NOMO-1 treated with dmso at 0.1 percent for 144 hours (cell line): ENCODE results near the gene HS3ST2.
"Not testable (repeated sequence)": the region's sequence is repeated elsewhere in the genome, so short reads cannot be mapped to it uniquely, and the experiment has no call there.

Experiments used
- DNase-seq: peaks from one replicate; lab custom pipeline; 2025; ENCODE audit not compliant: unreplicated experiment; lab: John Stamatoyannopoulos, UW

The HS3ST2 gene

DNA sequence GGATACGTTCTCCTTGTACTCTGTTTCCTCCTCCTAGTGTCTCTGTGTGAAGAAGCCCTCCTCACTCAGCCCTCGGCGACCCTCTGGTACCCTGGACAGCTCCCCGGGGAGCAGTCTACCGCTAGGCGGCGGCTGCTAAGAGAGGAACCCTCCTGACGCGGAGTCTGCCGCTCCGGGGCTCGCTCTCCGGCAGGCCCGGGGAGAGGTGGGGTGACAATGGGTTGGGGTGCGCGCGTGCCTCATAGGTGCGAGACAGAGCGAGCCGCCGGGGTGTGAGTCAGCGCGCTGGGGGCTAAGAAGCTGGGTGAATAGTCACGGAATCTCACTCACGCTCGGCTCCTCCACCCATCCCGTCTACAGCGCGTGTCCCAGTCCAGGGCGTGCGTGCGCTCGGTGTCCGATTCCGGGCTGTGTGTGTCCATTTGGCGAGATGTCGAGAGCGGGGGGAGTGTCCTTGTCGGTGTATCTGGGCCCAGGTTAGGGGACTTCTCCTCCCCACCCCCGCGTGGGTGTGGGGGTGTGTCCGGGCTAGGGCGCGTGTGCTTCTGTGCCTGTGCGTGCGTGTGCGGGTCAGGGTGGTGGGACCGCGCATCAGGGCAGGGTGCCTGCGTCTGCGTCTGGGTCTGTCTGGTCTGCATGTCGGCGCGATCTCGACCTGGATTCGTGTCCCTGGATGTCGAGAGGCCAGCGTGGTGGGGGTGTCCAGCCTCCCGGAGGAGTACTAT is 577 bp upstream of the HS3ST2 start:
- no peak for DNase-seq

DNA sequence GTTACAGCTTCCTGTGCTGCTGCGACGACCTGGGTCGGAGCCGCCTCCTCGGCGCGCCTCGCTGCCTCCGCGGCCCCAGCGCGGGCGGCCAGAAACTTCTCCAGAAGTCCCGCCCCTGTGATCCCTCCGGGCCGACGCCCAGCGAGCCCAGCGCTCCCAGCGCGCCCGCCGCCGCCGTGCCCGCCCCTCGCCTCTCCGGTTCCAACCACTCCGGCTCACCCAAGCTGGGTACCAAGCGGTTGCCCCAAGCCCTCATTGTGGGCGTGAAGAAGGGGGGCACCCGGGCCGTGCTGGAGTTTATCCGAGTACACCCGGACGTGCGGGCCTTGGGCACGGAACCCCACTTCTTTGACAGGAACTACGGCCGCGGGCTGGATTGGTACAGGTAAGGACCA is 746 bp downstream of the HS3ST2 start:
- DNase-seq, result no peak

DNA sequence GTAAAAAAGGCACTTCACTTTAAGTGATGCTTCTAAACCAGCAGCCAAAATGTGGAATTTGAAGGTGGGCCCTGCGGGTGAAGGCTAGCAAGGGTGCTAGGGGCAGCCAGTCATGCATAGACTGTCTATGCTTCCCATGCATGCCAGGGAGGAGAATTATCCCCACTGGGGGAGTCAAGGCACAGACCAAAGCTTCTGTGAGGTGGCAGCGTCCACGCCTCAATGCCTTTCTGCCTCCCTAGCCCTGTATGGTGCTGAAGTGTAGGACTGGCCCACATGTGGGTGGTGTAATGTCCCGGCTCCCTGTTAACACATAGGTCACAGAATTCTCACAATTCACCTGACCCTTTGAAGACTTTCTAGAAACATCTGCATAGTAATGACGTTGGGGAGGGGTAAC is 1.9 kb downstream of the HS3ST2 start:
- no peak for DNase-seq

DNA sequence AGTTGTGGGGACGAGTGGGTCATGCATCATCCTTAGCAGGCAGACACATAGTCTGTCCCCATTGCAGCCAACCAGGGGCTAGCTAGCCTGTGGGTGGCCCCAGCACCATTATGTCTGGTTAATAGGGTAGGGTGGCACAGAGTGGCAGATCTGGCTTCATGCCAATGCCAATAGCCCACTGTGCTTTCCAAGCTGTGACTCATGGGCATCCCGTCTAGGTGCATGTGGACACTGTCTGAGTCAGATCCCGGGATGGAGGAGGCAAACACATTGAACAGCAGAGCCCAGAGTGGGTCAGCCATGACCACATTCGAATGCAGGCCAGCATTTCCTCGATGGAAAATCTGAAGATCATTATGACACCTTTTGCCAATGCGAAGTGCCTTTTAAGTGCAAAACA is 2.5 kb downstream of the HS3ST2 start:
- no peak for DNase-seq

DNA sequence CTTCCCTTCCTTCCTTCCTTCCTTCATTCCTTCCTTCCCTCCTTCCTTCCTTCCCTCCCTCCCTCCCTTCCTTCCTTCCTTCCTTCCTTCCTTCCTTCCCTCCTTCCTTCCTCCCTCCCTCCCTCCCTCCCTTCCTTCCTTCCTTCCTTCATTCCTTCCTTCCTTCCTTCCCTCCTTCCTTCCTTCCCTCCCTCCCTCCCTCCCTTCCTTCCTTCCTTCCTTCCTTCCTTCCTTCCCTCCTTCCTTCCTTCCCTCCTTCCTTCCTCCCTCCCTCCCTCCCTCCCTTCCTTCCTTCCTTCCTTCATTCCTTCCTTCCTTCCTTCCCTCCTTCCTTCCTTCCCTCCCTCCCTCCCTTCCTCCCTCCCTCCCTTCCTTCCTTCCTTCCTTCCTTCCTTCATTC is 4.8 kb downstream of the HS3ST2 start:
- not testable (repeated sequence) for DNase-seq

DNA sequence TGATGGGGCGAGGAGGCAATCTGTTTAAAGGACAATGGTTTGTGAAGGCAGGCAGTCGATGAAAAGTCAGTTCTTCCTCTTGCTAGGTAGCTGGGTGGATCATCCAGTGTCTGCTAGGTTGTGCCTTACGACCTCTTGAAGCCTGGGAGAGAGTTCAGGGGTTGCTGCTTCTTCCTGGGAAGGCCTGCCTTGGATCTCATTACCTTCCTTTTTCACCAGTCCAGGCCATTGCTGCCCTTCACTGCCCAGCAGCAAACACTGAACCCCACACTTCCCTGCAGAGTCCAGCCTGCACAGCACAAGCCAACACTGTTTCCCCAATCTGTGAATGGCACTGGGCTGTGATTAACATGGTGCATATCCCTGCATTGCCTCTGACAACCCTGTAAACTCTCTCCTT is 24.7 kb downstream of the HS3ST2 start:
- DNase-seq, result no peak

DNA sequence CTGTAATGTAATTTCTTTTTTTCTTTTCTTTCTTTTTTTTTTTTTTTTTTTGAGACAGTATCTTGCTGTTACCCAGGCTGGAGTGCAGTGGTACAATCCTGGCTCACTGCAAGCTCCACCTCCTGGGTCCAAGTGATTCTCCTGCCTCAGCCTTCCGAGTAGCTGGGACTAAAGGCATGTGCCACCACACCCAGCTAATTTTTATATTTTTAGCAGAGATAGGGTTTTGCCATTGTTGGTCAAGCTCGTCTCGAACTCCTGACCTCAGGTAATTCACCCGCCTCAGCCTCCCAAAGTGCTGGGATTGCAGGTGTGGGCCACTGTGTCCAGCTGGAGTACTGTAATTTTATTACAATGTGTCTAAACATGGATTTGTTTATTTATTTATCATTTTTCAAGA is 28.1 kb downstream of the HS3ST2 start:
- not testable (repeated sequence) for DNase-seq

DNA sequence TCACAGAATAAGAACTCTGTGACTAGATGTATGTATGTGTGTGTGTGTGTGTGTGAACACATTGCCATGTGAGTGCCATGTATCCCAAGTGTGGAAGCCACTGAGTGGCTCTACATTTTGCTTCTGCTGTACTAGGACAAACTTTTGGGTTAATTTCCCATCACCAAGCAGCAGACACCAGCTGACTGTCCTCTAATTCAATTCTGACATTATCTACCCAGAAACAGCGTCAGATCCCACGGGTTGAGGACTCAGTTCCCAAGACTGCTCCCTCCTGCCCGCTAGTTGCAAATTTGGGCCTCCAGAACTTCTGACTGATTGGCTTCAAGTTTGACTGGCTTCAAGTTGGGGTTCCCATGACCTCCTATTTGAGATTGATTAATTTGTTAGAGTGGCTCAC is 29.2 kb downstream of the HS3ST2 start:
- no peak for DNase-seq

DNA sequence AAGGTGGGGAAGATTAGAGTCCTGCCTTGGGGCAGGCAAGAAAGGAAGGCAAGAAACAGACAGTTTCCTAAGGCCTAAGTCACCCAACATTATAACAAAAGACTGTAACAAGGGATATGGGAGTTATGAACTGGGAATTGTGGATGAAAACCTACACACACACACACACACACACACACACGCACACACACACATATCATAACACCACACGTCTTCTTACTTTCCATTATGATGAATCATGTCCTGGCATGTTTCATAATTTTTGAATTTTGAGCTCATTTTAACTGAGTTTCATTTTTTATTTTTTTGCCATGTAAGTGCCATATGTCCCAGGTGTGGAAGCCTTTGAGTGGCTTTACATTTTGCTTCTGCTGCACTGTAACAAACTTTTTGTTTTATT is 29.9 kb downstream of the HS3ST2 start:
- no peak for DNase-seq

DNA sequence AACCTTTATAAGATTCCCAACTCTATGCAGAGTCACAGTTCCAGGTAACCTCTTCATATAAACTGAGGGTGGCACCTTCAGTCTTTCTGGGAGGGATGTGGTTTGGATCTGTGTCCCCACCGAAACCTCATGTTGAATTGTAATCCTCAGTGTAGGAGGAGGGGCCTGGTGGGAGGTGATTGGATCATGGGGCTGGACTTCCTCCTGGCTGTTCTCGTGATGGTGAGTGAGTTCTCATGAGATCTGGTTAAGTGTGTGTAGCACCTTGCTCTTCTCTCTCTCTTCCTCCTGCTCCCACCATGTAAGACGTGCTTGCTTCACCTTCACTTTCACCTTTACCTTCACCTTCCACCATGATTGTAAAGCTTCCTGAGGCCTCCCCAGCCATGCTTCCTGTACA is 30.5 kb downstream of the HS3ST2 start:
- DNase-seq, result no peak

DNA sequence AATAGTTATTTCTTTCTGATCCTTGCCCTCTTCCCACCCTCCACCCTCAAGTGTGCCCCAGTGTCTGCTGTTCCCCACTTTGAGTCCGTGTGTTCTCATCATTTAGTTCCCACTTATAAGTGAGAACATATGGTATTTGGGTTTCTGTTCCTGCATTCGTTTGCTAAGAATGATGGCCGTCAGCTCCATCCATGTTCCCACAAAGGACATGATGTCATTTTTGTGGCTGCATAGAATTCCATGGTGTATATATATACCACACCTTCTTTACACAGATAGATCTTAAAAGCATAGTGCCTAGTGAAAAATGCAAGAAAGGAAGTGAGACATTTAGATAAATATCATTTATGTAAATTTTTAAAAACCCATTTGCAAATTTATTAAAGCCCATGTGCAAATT is 33.1 kb downstream of the HS3ST2 start:
- DNase-seq, result no peak

DNA sequence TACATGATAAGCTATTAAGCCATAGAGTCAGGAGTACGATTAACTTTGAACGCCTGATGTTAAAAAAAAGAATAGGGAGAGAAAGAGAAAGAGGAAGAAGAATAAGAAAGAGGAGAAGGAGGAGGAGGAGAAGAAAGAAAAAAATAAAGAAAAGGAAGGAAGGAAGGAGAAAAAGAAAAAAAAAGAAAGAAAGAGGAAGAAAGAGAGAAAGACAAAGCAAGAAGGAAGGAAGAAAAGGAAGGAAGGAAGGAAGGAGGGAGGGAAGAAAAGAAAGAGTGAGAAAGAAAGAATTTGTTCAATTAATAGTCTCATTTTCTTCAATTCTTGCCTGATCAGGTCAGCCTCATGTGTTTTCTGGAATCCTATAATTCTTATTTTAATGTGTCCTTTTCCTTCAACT is 33.7 kb downstream of the HS3ST2 start:
- no peak for DNase-seq

DNA sequence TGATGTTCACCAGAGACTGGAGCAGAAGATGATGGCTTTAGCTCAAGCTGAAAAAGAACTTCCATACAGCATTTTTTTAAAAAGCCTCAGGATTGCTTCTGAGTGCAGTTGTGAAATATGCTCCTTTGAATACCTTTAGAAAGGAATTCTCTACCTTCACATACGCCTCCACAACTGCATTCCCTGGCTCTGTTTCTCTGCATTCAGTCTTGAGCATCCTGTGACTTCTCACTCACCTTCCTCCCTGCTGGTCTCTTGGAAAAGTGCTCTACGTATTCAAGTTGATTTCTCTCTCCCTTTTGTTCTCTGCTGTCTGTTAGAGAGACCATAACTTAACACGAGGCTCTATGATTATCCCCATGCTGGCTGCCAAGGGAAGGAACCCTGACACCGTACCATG is 34.5 kb downstream of the HS3ST2 start:
- no peak for DNase-seq

DNA sequence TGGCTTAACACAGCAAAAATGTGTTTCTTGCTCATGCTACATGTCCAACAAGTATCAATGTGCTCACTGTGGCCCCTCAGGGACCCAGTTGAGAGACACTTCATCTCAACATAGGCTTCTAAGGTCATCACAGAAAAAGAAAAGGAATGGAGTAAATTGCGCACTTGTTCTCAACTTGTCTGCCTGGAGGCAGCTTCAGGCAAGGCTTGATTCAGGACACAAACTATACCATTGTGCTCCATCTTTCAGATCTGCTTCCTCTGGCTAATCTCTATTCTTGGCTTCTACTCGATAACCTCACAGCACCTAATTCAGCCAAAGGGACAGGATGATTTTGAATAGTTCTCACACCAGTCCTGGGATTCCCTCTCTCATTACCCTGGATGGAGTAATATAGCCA is 35.6 kb downstream of the HS3ST2 start:
- DNase-seq, result no peak

DNA sequence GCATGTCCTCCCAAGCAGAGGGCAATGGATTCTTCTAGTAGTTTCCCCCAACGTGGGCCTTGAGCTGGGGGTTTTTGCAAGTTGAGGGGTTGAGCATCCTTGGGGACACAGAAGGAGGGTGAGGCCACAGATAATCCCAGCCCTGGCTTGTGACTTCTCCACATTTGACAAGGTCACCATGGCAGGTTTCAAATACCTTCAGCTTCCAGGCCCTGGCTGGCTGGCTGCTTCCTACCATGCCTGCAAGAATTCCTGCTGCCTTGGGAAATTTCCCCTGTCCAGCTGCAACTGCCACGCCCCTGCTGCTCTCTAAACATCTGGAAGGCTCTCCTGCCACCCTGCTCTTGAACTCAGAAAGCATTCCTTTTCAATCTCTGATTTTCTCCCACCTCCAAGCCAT is 41.3 kb downstream of the HS3ST2 start:
- DNase-seq, result no peak

DNA sequence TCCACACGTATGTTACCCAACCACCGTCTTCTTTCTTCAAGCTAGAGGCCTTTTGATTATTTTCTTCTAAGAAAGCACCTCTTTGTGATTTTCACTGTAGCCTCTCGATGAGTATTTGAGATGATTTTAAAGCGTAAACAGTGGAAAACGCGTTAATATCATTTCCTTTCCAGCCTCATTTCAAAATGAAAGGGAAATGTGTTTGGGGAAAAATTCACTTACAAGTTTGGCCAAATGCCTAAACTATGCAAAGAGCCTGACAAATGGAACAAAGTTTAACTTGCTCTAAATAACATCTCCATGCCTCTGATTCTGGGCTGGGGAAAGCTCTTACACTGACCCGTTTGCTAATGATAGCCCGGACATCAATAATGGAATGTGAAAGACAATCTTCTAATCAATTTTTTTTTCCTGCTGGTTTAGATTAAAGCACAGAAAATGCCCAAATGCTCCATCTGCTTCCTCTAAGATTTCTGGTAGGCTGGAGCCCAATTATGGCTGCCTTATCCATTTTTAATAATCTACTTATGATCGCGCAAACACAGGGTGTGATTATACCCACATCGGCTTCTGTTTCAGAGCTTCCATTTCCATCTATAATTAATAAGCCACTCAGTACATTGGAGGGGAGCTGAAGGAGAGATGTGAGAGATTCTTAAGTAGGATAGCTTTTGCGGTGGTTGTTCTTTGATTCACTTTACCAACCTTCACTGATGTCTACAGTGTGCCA is 43.5 kb downstream of the HS3ST2 start:
- no peak for DNase-seq

DNA sequence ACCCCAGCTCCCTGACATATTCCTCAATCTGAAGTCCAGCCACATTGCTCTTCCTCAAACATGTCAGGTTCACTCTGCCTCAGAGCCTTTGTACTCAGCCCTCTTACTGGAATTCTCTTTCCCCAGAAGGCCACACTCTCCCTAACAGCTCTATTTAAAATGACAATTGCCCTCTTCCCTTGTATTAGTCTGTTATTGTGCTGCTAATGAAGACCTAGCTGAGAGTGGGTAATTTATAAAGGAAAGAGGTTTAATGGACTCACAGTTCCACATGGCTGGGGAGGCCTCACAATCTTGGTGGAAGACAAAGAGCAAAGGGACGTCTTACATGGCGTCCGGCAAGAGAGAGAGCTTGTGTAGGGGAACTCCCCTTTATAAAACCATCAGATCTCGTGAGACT is 46.0 kb downstream of the HS3ST2 start:
- DNase-seq, result no peak

DNA sequence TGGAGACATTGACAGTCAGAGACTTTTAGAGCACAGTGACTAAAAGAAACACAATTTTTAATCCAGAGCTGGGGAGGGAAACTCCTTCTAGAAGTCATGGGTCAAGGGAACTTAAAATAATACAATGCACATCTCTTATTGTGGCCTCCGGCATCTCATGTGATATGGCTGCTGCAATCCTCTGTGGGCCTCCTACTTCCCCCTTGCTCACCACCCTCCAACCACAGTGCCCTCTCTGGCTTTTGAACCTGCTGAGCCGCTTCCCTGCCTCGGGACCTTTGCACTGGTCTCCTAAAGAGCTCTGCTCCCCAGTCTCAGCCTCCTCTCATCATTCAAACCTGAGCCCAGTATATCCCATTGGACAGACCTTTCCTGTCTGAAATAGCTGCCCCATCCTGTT is 47.6 kb downstream of the HS3ST2 start:
- DNase-seq, result no peak

DNA sequence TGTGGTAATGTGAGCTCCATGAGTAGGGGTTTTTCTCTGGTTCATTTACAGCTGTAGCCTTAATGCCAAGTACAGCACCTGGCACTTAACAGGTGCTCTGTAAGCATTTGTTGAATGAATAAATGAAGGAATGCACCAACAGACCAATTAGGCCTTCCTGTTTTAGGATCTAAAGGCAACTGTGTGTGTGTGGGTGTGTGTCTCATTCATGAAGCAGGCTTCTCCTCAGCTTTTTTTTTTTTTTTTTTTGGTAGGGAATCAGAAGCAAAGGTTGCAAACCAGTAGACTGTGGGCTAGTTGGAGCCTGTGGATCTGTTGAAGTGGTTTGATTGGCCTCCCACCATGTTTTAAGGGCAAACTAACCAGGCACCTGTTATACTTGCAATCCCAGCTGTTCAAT is 48.1 kb downstream of the HS3ST2 start:
- DNase-seq, result no peak

DNA sequence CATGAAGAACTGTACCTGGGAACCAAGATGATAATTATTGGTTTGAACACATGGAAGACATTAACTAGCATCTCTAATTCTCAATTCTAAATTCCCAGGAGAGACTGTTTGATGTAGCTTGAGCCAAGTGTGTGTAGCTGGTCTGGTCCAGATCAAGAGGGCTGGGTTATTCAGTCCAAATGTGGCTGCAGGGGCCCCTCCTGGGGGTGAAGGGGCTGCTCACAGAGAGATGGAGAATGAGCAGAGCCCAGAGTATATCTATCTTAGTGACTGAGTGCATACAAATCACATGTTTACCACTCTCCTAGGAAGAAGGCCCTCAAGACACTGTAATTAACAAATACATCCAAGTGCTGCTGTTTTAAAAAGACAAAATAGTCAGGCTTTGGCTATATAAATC is 50.4 kb downstream of the HS3ST2 start:
- no peak for DNase-seq

DNA sequence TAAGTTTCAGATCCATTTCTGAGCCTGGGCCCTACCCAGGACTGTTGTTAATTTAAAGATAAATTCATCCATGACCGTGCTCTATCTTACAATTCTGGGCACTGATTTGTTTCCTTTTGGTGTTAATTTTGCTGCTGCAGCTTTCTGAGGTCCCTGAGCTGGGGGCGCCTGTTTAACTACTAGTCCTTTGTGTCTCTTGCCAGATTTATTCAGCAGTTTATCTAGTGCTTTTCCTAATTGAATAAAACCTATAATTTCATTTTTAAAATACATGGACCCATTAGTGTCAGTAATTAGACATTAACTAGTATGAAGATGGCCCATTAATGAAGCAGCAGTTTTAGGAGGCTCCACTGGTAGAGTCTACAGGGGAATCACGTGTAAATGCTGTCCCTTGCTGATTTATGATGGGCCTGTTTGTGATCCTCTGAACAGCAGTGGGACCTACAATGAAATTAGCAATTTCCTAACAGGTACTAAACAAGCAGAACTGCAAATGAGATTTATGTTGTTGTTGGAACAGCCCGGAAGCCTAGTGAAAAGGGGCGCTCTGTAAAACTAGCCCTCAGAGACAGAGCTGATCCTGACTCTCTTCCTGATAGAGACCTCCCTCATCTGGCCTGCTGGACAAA is 54.7 kb downstream of the HS3ST2 start:
- no peak for DNase-seq

DNA sequence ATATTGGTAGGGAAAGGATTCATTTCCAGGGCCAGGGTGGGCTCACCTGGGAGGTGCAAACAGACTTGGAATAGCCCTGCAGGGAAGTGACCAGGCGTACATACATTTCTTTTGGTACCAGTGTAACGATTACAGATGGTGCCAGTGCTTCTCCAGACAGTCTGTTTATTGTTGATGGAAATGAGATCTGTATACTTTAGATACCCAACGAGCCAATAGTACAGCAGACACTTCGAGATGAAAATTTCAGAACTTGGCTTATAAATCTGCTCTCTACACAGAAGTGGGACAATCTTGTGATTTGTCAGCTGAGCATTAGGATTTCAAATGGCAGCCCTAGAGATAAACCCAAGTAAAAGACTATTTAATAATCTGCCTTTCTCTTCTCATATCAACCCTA is 57.9 kb downstream of the HS3ST2 start:
- DNase-seq, result no peak
